Measurements from ENCODE around the gene ZC3H12C.

- TF ChIP-seq CTCF (IDR thresholded peaks at IDR 0.05), result no peak
- no peak for TF ChIP-seq POLR2AphosphoS5 (IDR thresholded peaks at IDR 0.05)
- TF ChIP-seq EP300 (IDR thresholded peaks at IDR 0.05), result no peak
Measured at GRCh38 chr11:110131386-110132123, 38.4 kb downstream of the ZC3H12C start.
